Neutrophil (primary cell): ENCODE measurements around the gene ABCB1.

Experiments used
- H3K27ac ChIP-seq: fragments of 200-600 bp; sonication (generic); 2 replicates; pipeline ENCODE4 v1.5.1; 2016; ENCODE audit warnings: mild to moderate bottlenecking, moderate library complexity
- H3K27me3 ChIP-seq: fragments of 200-600 bp; sonication (generic); 2 replicates; pipeline ENCODE4 v1.6.0; 2016; ENCODE audit warnings: mild to moderate bottlenecking
- H3K36me3 ChIP-seq: fragments of 200-600 bp; sonication (generic); 2 replicates; pipeline ENCODE4 v1.5.1; 2017
- H3K4me1 ChIP-seq, 2 experiments: fragments of 200-600 bp in 1 of 2; sonication (generic) in 1 of 2; 1 replicate in 1 of 2; 2 replicates in 1 of 2; pipeline versions ENCODE4 v1.5.1 to v1.6.1; 2013 to 2016; ENCODE audit warnings: low read depth in 1 of 2, low read length in 1 of 2, mild to moderate bottlenecking in 1 of 2, moderate library complexity in 1 of 2; ENCODE audit not compliant: control insufficient read depth in 1 of 2, insufficient read depth in 1 of 2
- H3K4me3 ChIP-seq, 2 experiments: fragments of 200-600 bp in 1 of 2; sonication (generic) in 1 of 2; 1 replicate in 1 of 2; 2 replicates in 1 of 2; pipeline ENCODE4 v1.5.1; 2013 to 2016; ENCODE audit warnings: low read depth in 1 of 2, low read length in 1 of 2, mild to moderate bottlenecking in 1 of 2, moderate library complexity in 1 of 2
- H3K9me3 ChIP-seq: fragments of 200-600 bp; sonication (generic); 2 replicates; pipeline ENCODE4 v1.5.1; 2016
- TF ChIP-seq, protein P1 (sequence below): fragments of 200-600 bp; sonication (generic); IDR thresholded peaks from 2 replicates; pipeline ENCODE4 v1.5.1; 2016; ENCODE audit warnings: antibody characterized with exemption

ABCB1 gene

DNA sequence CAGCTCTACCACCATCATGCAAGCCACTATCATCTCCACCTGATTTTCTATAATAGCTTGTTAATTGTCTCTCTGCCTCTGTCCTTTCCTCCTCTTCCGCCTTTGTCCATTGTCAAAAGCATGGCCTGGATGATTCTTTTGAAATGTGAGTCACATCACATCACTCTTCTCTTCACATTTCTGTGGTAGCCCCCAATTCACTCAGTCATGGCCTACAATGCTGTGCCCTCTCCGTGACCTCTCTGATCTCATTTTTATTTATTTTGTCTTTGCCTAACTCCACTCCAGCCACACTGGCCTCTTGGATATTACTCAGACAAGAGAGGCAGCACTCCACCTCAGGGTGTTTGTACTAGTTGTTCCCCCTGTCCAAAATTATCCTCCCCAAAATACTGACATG is 120.3 kb downstream of the ABCB1 start:
- no peak overlapping the region for H3K27ac ChIP-seq
- H3K36me3 ChIP-seq, result no peaks in the 10 kb centered on the region
- no peaks in the 10 kb centered on the region for H3K9me3 ChIP-seq
- TF ChIP-seq, protein P1, sequence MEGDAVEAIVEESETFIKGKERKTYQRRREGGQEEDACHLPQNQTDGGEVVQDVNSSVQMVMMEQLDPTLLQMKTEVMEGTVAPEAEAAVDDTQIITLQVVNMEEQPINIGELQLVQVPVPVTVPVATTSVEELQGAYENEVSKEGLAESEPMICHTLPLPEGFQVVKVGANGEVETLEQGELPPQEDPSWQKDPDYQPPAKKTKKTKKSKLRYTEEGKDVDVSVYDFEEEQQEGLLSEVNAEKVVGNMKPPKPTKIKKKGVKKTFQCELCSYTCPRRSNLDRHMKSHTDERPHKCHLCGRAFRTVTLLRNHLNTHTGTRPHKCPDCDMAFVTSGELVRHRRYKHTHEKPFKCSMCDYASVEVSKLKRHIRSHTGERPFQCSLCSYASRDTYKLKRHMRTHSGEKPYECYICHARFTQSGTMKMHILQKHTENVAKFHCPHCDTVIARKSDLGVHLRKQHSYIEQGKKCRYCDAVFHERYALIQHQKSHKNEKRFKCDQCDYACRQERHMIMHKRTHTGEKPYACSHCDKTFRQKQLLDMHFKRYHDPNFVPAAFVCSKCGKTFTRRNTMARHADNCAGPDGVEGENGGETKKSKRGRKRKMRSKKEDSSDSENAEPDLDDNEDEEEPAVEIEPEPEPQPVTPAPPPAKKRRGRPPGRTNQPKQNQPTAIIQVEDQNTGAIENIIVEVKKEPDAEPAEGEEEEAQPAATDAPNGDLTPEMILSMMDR, result no peak
- peaks cover 3 to 13% of the 10 kb centered on the region in 2 experiments for H3K4me1 ChIP-seq
- peaks cover 42% of the 10 kb centered on the region for H3K27me3 ChIP-seq
- no peak overlapping the region for H3K4me3 ChIP-seq

DNA sequence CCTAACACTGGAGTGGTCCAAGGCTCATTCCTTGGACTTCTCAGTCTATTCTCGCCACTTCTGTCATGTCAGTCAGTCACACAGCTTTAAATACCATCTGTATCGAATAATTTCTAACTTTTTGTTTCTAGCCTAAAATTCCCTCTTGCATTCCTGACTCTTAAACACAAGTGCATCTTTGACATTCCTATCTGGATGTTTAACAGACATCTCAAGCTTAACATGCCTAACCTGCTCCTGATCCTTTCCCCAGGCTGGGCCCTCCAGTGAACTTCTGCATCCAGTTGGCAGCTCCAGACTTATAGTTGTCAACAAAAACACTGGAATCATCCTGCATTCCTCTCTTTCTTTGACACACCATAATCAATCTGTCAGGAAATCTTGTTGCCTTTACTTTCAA is 120.7 kb downstream of the ABCB1 start:
- H3K4me3 ChIP-seq, result no peak overlapping the region
- peaks cover 46% of the 10 kb centered on the region for H3K27me3 ChIP-seq
- H3K27ac ChIP-seq, result no peak overlapping the region
- TF ChIP-seq, protein P1, result no peak
- H3K9me3 ChIP-seq, result no peaks in the 10 kb centered on the region
- H3K36me3 ChIP-seq, result no peaks in the 10 kb centered on the region
- peaks cover 3 to 17% of the 10 kb centered on the region in 2 experiments for H3K4me1 ChIP-seq

DNA sequence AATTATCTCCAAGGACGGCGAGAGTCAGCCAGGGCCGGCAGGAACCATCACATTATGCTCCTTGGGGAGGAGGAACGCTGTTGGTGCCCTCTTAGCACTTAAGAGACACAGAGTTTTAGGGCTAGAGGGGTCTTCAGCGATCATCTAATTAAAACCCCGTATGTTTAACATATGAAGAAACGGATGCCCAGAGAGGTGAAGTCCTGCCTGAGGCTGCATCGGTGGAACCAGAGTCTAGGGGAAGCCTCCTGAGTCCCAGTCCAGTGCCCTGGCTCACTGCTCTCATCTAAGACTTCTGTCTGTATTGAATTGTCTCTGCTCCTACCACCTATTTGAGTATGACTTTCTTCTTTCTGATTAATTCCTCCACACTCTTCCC is 124.5 kb downstream of the ABCB1 start:
- Histone ChIP-seq H3K4me3 (no peak overlapping the region), H3K27ac (no peak overlapping the region), H3K4me1 (peaks cover 3 to 16% of the 10 kb centered on the region in 2 experiments), H3K36me3 (no peaks in the 10 kb centered on the region), H3K27me3 (peaks cover 79% of the 10 kb centered on the region), H3K9me3 (no peaks in the 10 kb centered on the region)
- TF ChIP-seq, protein P1, result no peak

DNA sequence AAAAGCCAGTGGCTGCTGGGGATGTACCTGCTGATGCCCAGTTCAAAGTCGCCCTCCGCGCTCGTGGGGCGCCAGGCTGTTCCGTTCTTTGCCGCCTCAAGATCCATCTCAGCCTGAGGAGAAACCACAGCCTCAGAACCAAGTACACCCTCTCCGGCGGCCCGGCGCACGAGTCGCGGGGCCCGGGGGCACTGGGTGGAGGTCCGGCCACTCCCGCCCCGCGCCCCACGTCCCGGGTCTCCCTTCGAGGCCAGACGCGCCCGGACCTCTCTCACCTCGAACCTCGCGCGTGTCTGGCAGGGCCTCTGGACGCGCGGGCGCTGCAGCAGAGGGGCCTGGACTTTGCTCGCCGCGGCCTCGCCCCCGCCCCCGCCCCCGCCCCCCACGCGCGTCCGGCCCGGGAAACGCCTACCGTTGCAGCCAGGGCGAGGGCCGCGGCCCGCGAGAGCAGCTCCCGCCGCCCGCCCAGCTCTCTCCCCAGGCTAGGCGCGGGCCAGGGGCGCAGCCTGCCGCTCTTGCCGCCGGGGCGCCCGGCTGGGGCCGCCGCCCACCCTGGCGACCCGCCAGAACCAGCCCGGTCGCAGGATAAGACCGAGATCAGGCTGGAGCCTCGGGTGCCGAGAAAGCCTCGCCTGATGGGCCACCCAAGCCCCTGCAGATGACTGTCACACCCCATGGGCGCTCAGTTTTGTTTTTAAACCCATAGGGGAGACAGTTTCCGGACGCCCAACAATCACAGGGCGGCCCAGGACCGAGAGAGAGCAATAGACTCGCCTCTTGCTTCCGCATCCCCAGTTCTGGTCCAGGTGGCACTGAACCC is 125.1 kb downstream of the ABCB1 start, which contains the start of gene ABCB4:
ABCB4 (minus strand) TSS at position 322 of the 820 bp plus-strand sequence; CDS start at position 107, 215 bp downstream.
- no peaks in the 10 kb centered on the region for H3K9me3 ChIP-seq
- no peak within 1 kb of the TSS for H3K27ac ChIP-seq
- TF ChIP-seq, protein P1, result no peak

GRCh38 chr7:87474533-87475358 is 125.9 kb downstream of the ABCB1 start:
- no peaks in the 10 kb centered on the region for H3K9me3 ChIP-seq
- TF ChIP-seq, protein P1, result no peak
- H3K36me3 ChIP-seq, result no peaks in the 10 kb centered on the region
- H3K4me3 ChIP-seq, result peak overlapping the region in 1 of 2 experiments; percentile 19
- H3K4me1 ChIP-seq, result peaks cover 3 to 16% of the 10 kb centered on the region in 2 experiments
- H3K27ac ChIP-seq, result no peak overlapping the region
- H3K27me3 ChIP-seq, result peaks cover 79% of the 10 kb centered on the region

More for the DNA sequence above, 125.1 kb downstream of the ABCB1 start, which contains the start of gene ABCB4:
- peak within 1 kb of the TSS in 1 of 2 experiments; percentile 19 for H3K4me3 ChIP-seq
- no peaks in the 10 kb centered on the region for H3K36me3 ChIP-seq
- H3K4me1 ChIP-seq, result peaks cover 3 to 16% of the 10 kb centered on the region in 2 experiments
- peaks cover 79% of the 10 kb centered on the region for H3K27me3 ChIP-seq
